Right renal pelvis (tissue), 4 donors: ENCODE data around the gene SMAD5. TPM values are rescaled to one million over a fixed set of nuclear protein-coding genes. Genes with fewer than 3 reads are reported as not detected.

ENCODE experiments used
- DNase-seq, 4 donors: peaks; one replicate each; pipeline ENCODE4 v3.0.0-alpha.2; 2013; ENCODE audit warnings: low read depth in 4 of 4, low spot score in 3 of 4, missing footprints in 1 of 4
- polyA plus RNA-seq, 4 donors: library from polyadenylated mRNA; unstranded; fragments of 120-200 nt; gene quantifications; one replicate each; pipeline ENCODE4 v1.2.1, GENCODE V29; 2013; ENCODE audit not compliant: insufficient read length in 4 of 4

The SMAD5 gene
- polyA plus RNA-seq, 4 donors, result 58.9 to 79.9 (median 75.3) TPM

DNA sequence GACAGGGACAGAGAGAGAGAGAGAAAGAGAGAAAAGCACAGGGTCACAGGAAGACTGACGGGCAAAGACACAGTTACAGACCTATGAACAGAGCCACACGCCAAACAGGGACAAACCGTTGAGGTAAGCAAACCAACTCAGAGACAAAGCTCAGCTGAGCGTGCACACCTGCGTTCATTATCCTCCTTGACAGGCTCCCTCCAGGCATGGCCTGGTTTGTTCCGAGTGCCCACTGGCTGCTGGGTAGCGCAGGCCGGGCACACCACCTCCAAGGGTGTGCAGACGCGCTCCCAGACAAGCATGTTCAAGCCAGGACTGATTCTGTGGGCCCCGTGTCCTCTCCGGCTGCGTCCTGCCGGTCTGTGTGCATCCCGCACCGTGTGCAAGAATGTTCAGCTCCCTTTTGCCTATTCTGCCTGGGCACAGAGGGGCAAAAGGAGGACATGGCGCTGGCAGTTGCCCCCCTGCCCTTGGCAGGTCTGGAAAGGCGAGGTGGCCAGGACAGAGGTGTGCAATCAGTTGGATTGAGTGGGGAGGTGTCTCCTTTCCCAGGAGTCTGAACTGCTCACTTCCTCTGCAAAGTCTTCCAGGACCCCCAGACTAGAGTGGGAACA, 60.8 kb downstream of the SMAD5 start:
- no peak for DNase-seq

DNA sequence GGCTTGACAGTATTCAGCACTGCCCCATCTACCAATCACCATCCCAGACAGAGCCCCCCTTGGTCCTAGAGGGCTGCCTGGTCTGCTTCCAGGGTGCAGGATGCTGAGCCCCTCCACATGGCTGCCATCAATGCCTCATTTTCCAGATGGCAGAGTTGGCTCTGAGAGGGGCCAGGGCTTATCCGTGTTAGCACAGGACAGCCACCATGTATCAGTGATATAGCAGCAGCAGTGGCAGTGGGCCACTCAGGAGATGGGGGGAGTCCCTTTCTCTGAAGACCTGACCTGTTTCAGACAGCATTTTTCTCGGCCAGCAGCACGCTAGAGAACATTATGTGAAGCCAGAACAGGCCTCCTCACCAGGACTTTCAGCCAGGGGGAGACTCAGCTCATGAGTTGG, 61.9 kb downstream of the SMAD5 start:
- DNase-seq, result no peak

DNA sequence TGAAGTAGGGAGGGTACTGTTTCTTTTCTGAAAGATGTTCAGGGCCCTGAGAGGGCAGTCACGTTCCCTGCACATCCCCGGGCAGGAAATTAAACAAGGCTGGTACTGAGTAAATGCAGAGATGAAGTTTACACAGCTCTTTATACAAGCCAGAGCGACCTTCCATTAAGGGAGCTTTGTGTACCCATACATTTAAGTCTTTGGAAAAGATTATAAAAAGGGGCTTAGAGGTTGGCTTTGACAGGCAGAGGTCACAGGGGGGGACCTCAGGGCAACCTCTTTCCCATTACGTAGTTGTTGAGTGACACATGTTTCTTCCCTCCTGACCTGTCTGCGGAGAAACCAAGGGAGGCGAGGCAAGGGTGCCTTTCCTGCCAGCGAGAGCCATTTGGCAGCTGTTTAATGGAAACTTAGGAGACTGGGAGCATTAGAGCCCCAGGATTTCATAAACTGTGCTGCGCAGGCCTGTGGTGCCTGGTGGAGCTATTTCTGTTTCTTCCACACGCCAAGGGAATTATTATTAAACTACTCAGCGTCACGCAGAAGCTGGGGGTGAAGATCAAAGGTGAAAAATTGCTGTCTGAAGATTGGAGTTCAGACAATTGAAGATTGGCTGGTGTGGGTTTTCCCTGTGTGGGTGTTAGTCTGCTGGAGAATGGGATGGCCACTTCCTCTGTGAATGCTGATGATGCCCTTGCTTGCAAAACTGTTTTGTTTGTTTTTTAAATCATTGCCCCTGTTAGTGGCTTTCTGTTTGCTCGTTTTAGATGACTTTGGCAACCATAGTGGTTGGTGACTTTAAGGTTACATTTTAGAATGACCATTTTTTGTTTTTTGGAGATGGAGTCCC, 63.6 kb downstream of the SMAD5 start:
- DNase-seq, result no peak

DNA sequence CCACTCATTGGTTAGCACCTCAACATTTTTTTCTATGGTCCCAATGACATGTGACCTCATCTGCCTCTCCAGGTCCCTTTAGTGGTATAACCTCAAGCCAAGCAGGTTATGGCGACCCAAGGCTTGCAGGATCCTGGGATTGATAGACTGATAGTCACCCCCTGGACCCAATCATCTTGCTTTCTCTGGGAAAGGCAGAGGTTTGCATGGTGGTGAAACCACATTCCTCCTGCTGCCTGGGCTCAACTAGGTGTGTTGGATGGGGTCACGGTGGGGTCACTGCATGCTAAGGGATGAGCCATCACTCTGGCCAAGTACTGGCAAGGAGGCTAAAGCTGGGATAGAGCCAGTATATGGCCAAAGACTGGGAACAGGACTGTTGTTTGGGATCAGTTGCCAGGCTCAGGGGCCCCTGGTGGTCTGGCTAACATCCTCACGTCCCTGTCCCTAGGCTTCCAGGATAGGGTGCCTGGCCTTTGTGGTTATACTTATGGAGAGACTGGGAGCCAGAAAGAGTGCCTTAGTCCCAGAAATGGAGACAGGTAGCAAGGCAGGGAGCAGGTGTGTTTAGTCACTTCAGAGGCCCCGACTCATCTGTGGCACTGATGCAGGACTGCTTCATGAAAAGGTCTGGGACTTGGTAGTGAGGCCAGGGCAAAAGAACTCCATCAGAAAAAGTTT, 65.0 kb downstream of the SMAD5 start:
- DNase-seq, result no peak

DNA sequence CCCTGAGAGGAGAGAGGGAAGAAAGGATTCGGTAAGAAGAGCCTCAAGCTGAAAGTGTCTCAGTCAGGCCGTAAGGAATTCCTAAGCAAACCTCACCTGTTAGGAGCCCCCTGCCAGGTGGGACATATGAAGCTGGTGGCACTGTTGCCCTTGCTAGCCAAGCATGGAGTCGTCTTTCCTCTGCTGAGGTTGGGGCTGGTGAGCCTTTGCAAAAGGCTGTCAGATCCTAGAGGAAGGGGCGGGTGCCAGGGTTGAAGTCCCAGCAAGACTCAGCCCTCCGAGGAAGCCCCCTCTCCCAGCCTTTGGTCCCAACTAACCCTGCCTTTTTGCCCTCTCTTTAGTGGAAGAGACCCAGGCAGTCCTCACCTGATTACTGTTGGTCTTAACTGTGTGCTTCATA, 65.8 kb downstream of the SMAD5 start:
- no peak for DNase-seq

DNA sequence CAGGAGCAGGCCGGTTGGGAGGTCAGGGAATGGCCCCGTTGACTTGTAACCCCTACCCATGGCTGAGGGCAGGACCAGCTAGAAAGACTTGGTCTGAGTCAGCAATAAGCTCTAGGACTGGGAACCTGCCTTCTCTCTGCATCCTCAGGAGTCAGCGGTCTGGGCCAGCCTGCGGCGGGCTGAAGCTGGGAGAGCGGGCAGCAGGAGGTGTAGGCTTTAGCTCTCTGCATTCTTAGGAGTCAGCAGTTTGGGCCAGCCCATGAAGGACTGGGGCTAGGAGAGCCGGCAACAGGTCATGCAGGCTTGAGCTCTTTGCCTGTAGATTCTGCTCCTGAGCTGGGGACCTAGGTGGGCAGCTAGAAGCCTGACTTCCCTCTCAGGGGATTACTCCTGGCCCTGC, 66.8 kb downstream of the SMAD5 start:
- no peak for DNase-seq

DNA sequence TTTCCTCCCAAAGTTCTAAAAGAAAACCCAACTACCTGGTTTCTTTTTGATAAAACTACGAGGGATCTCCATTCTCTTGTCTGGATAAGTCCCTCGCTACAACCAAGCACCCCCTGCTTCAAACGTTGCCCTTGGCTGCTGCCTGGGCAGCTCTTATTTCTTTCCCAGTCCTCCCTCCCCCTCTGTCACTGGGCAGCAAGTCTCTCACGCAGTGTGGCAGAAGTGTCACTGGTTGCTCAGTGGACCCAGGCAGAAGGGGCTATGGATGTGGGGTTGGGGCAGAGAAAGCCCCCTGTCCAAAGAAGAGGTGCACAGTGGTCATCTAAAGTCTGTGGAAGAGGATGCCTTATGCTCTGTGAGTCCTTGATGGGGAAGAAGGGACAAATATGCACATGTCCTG, 67.5 kb downstream of the SMAD5 start:
- no peak for DNase-seq

DNA sequence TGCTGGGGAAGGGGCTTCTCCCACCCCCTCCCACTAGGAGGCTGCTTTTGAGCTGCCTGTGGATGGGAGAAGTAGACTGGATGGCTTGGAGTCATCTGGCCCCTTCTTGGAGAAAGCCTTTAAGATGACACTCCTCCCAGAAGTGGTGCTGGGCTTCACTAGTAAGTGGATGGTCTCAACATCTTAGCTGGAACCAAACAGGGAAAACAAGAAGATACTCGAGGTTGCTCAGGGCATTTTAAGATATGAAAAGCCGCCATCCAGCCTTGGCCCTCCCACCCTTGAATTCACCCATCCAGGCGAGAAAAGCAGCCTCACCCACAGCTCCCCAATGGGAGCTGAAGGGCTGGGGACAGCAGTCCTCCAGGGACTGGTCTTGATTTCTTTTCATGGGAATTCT, 68.1 kb downstream of the SMAD5 start:
- no peak for DNase-seq

DNA sequence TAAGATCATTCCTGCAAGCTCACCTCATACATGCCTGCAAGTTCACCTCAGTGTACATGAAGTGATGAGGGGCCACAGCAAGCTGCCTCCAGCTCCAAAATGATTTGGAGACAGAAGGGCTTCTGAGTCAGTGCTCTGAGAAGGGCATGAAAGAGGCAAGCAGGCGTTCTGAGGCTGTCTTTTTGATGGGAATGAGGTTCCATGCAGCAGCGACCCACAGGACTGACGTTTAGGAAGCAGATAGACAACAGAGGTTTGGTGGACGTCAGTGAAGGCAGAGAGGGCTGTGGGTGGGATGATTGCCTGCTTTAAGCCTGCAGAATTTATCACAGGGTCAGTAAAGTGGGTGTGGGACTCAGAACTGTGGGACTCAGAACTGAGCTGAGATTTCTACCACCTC, 69.2 kb downstream of the SMAD5 start:
- DNase-seq, result no peak

DNA sequence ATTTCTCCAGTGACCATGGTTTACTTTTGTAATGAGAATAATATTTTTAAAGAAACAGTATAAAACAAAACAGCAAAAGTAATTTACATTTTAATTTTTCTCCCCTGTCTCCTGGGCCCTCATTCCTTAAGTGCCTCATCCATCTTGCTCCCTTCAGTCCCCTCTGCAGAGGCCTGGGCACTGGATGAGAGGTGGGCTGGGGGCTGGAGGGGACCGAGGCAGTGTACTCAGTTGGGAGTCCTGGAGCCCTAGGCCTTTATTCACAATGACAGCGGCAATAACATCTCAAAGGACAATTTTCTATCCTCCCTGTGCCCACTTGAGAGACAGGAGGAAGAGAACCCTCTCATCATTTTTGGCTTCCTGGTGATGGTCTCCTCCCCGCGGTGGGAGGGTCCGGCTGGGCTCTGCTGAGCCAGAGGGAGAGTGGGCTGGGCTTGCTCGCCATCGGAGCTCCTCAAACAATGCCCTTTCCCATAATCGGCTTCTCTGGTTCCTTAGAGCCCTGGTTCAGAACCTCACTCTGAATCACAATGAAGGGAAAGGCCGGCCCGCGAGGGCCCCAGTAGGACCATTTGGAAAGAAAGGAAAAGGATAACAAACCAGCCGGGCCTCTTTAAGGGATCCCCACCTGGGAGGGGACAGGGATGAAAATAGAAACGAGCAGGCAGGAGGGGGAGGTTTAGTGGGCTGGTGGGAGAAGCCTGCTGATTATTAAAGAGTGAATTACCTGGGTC, 70.0 kb downstream of the SMAD5 start:
- DNase-seq, result no peak

DNA sequence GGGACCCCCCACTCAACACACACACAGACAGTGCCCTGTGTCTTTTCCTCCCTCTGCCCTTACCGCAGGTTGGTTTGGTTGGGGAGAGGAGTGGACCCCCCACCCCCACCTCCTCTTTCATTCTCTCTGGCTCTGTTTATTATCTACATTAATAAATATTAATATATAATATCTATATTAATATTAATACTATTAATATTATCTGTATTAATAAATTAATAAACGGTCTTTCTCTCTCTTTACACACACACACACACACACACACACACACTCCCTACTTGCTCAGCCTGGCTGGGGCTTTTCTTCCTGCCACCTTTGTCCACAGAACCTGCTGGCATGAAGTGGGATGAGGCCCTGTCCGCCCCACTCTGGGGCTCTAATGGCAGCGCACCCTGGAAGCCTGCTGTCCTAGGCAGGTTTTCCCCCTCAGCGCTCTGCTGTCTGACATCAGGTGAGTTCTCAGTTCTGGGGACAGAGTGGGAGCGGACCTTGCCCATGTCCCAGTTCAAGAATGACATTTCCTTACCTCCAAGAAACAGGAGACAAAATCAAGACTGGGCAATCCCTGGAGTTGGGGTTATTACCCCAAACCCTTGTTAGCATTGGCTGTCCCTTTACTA, 70.8 kb downstream of the SMAD5 start:
- no peak for DNase-seq

DNA sequence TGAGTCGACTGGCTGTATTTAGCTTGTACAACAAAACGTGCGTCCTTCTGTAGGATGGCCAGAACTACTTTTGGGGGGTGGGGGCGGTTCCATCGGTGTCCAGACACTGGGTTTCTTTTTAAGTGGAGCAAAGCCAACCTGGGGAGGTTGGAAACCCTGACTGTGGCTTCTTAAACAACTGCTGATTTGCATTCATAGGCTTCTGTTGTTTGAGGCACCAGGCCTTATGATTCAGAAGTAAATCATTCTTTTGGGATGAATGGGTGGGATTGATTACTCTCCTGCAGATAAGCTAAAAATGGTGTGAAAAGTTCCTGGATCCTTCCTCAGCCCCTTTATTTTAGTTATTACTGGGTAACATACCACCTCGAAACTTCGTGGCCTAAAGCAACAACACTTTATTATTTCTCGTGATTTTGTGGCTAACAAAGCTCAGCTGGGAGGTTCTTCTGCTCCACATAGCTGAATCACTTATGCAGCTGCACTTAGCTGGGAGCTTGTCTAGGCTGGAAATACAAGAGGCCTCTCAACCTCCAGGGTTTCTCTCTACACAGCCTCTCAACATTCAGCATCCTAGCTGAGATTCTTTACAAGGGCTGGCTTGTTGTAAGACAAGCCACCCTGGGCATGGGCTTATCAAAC, 72.5 kb downstream of the SMAD5 start:
- DNase-seq, result no peak

DNA sequence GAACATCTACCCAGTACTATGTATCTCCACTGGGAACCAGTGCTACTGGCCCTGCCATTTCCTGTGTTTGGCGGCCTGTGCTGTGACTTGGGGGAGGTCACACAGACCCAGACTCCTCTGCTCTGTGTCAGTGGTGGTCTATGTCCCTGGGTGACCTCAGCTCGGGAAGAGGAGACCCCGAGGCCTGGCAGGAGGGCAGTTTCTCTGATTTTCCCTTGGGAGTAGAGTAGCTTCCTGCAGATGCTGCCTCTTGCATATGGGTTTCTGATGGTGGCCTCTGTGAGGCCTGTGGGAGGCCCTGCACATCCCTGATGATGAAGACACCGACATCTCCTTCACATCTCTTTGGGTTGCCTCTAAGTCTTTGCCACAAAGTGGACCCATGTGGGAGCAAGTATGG, 73.3 kb downstream of the SMAD5 start:
- DNase-seq, result no peak

DNA sequence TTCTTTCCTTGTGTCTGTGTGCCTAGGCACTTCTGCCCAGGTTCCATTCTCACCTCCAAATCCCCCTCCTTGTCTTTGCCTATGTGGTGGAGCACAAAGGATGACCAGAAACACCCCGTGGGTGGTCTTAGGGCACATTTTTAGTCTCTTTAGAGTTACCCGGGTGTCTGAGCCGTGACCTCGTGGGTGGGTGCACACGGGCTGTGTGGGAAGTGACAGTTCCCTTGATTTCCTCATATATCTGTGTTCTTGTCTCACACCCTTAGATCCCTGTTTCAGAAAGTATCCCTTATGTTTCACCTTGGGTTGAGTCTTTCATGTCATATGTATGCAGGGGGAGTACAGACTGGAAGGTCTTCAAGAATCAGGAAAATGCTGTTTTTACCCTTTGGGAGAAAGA, 73.7 kb downstream of the SMAD5 start:
- DNase-seq, result no peak

DNA sequence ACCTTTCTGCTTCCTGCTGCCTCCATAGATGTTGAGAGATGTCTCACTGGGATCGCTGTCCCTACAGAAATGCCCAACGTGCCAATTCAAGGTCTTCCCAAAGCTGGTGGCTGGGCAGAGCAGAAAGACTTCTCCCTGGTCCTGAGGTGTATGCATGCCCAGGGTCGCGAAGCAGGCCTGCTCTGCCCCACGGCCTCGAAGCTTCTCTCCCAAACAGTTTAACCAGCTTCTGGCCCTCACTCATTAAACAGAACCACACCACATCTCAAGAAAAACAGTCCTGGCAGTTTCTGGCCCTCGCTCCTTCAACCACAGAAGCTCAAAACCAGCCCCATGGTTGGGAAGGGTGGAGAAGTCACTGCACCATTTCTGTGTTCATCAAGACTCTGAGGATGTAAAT, 75.0 kb downstream of the SMAD5 start:
- DNase-seq, result no peak

DNA sequence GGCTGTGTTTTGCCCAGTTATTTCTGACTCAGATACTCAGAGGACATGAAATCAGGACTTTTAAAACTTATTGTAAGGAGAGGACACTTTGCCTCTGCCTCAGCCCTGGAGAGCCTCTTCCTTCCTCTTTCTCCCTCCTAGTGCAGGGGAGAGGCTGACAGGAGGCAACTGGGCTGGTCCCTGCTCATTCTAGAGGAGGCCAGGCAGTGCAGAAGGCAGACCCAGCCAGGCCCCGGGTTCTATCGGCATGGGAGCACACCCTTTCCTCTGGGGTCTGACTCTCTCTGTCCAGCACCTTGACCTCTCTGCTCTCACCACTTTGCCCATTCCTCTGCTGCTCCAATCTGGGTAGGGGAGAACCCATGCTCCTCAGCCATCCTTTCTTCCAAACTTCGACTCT, 76.3 kb downstream of the SMAD5 start:
- no peak for DNase-seq

DNA sequence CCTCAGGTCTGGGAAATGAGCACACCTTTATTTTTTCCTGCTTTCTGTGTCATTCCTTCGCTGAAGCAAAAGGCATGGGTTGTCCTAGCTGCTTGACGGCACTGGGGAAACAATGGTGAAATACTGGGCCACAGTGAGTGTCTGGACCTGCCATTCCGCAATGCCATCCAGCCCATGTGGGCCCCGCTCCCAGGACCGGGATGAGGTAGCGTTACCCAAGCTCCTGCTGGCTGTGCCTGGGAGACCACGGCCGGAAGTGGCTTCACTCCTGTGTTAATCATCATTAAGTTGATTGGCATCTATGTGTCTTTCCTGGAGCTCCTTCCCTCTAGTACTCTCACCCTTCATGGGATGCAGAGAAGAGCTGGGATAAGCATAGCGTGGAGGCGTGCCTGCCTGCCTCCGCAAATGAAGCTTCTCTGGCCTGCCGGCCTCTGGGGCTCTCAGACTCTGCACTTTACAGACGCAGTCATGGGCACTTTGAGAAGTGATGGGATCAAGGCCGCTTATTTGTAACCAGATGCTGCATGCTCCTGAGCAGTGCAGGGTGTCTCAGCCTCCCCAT, 76.8 kb downstream of the SMAD5 start:
- DNase-seq, result no peak

DNA sequence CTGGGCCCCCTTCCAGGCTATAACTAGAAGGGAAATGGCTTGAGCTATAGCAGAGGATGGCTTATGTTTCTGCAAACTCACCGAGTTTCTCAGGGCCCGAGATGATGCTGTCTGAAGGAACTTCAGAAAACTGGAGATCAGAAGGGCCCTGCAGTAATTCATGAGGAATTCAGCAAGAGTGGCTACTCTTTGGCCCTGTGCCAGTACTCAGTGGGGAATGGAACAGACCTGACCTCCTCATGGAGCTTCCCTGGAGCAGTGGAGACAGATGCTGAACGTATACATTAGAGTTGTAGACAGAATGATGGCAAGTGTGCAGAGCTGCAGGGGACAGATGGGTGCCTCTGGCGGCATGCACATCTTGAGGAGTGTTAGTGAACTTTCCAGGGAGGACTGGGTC, 77.6 kb downstream of the SMAD5 start:
- no peak for DNase-seq

DNA sequence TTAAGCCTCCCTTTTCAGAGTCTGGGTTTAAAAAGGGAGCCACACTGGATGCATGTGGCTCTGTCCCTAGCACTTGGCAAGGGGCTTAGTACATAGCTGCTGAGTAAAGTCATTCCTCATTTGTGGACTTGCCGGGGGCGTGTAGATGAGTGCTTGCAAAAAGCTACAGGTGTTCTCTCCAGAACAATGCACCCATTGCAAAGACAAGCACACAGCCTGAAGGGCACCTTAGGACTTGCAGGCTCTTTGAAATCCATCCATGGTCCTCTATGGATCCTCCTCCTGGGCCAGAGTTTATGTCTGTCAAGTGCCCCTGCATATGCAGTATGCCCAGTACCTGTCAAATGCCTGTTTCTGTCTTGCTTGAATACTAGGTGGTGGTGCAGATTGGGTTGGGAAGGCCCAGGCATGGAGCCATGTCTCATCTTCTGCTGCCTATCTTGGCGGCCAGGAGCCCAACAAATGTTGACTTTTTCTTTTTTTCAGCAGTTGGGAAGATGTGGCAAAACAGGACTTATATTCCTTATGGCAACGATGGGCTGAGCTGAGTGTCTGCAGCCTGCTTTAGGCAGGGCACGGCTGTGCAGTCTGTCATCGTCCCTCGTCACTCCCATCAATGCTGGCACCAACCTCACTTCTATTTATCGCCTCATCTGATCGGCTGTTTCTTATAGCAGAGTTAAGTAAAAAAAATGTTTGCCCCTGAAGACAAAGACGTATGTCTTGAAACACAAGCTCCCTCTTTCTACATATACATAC, 78.8 kb downstream of the SMAD5 start:
- DNase-seq, result no peak
